ENCODE data around the gene RASGRP1. TPM values are rescaled to one million over a fixed set of nuclear protein-coding genes. Genes with fewer than 3 reads are reported as not detected.

The RASGRP1 gene
- total and polyA plus RNA-seq, 2 donors (not counting 1 experiment from before 2014, with no cell fraction given): 17.7 to 24.7 TPM

DNA sequence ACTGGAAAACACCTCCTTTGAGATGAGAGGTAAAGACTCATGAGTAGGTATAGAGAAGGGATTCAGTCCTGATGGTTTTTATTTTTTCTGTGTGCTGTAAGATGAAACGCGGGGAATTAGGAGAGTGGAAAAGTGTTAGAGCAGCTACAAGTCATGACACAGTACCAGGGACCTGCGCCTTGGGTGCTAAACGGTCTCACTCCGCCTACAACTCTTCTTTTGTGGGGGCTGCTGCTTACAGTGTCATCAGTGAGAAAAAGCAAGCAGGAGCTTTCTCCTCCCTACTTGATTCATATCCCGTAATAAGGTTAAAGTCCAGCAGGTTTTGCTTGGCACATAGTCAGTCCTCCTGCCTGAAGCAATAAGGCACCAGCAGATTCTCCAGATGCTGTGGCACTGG is 39.1 kb downstream of the RASGRP1 start:
- 98% methylated on average over 5 of the region's 6 CpGs for WGBS (ENCODE audit: insufficient coverage)
- H3K27me3 Mint-ChIP-seq: no peaks in the 10 kb centered on the region
- H2AFZ ChIP-seq (ENCODE audit: insufficient read depth, low read depth, low read length, poor library complexity, severe bottlenecking): no peak overlapping the region
- no peak overlapping the region for H3K27ac Mint-ChIP-seq
- no peak for DNase-seq
- H3K36me3 ChIP-seq (replicated peaks in 1 of 2; ENCODE audit: control extremely low read depth in 1 of 2, control insufficient read depth in 1 of 2, extremely low read depth in 1 of 2, insufficient read depth in 2 of 2, low read length in 1 of 2): peaks cover 1 to 20% of the 10 kb centered on the region in 2 experiments
- TF ChIP-seq CTCF (IDR thresholded peaks at IDR 0.05): no peak
- TF ChIP-seq EZH2 (IDR thresholded peaks at IDR 0.05; ENCODE audit: borderline replicate concordance, insufficient read depth, low read depth, low read length, poor library complexity, severe bottlenecking): no peak
- no peaks in the 10 kb centered on the region for H3K9me3 Mint-ChIP-seq (ENCODE audit: insufficient read depth)
- H3K4me3 Mint-ChIP-seq: no peak overlapping the region
- intact Hi-C loops (cut with micrococcal nuclease): no loop called here
- no peaks in the 10 kb centered on the region for H3K27me3 ChIP-seq (replicated peaks in 1 of 4; ENCODE audit: control extremely low read depth in 1 of 4, control insufficient read depth in 3 of 4, insufficient read depth in 4 of 4, low read length in 3 of 4)
- CTCF ChIA-PET: no interaction called here
- peaks cover 18% of the 10 kb centered on the region for H3K79me2 ChIP-seq (ENCODE audit: control insufficient read depth, insufficient read depth, low read length)
- POLR2A ChIA-PET: no interaction called here
- ATAC-seq (ENCODE audit: low read depth): no peak
- no peak overlapping the region for H3K4me3 ChIP-seq (ENCODE audit: control extremely low read depth in 1 of 5, extremely low read depth in 1 of 5, insufficient read depth in 1 of 5, low read depth in 2 of 5, low read length in 4 of 5)
- no peaks in the 10 kb centered on the region for H3K4me1 ChIP-seq (ENCODE audit: control insufficient read depth in 2 of 2, insufficient read depth in 2 of 2, low read length in 2 of 2)
- H3K27ac ChIP-seq (ENCODE audit: low read length in 2 of 2): no peak overlapping the region
- H3K9ac ChIP-seq (ENCODE audit: low read length): no peak overlapping the region
- no peaks in the 10 kb centered on the region for H3K9me3 ChIP-seq (ENCODE audit: control extremely low read depth in 1 of 3, control insufficient read depth in 2 of 3, insufficient read depth in 1 of 3, low read length in 2 of 3)
- H3K4me1 Mint-ChIP-seq: no peaks in the 10 kb centered on the region
- no peak overlapping the region for H3K4me2 ChIP-seq (replicated peaks; ENCODE audit: low read depth, low read length, poor library complexity, severe bottlenecking)
- peaks cover 6% of the 10 kb centered on the region for H4K20me1 ChIP-seq (ENCODE audit: control insufficient read depth, insufficient read depth, low read length, poor library complexity, severe bottlenecking)

DNA sequence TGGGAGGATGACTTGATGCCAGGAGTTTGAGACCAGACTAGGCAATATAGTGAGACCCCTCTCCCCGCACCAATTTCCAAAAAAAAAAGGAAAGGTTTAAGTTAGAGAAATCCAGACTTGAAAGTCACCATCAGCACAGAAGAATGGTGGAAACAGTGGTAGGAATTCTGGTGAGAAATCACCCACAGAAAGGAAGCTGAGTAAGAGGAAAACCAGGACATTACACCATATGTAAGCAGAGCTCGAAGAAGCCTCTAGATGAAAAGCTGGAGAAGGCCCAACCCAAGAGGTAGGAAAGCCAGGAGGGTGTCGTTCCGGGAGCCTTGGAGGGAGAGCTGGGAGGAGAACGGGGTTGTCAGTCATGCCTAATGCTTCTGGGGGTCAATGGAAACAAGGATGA is 40.5 kb downstream of the RASGRP1 start:
- Histone ChIP-seq H3K79me2 (ENCODE audit: control insufficient read depth, insufficient read depth, low read length) (peaks cover 11% of the 10 kb centered on the region), H4K20me1 (ENCODE audit: control insufficient read depth, insufficient read depth, low read length, poor library complexity, severe bottlenecking) (peaks cover 5% of the 10 kb centered on the region), H3K9me3 (ENCODE audit: control extremely low read depth in 1 of 3, control insufficient read depth in 2 of 3, insufficient read depth in 1 of 3, low read length in 2 of 3) (no peaks in the 10 kb centered on the region), H3K27ac (ENCODE audit: low read length in 2 of 2) (no peak overlapping the region), H3K4me2 (replicated peaks; ENCODE audit: low read depth, low read length, poor library complexity, severe bottlenecking) (no peak overlapping the region), H3K36me3 (replicated peaks in 1 of 2; ENCODE audit: control extremely low read depth in 1 of 2, control insufficient read depth in 1 of 2, extremely low read depth in 1 of 2, insufficient read depth in 2 of 2, low read length in 1 of 2) (peaks cover 1 to 15% of the 10 kb centered on the region in 2 experiments), H3K4me3 (ENCODE audit: control extremely low read depth in 1 of 5, extremely low read depth in 1 of 5, insufficient read depth in 1 of 5, low read depth in 2 of 5, low read length in 4 of 5) (no peak overlapping the region), H3K27me3 (replicated peaks in 1 of 4; ENCODE audit: control extremely low read depth in 1 of 4, control insufficient read depth in 3 of 4, insufficient read depth in 4 of 4, low read length in 3 of 4) (no peaks in the 10 kb centered on the region), H3K9ac (ENCODE audit: low read length) (no peak overlapping the region), H3K4me1 (ENCODE audit: control insufficient read depth in 2 of 2, insufficient read depth in 2 of 2, low read length in 2 of 2) (no peaks in the 10 kb centered on the region), H2AFZ (ENCODE audit: insufficient read depth, low read depth, low read length, poor library complexity, severe bottlenecking) (no peak overlapping the region)
- Mint-ChIP-seq H3K27ac (no peak overlapping the region), H3K4me1 (no peaks in the 10 kb centered on the region), H3K27me3 (no peaks in the 10 kb centered on the region), H3K9me3 (ENCODE audit: insufficient read depth) (no peaks in the 10 kb centered on the region), H3K4me3 (no peak overlapping the region)
- ATAC-seq (ENCODE audit: low read depth): no peak
- CTCF ChIA-PET: interaction anchor here (1.2 to 1.3 kb wide), 2 partner anchors 160 to 166 kb away, joined by 3 read pairs; no protein-coding TSS in a partner anchor
- intact Hi-C loops (cut with micrococcal nuclease): no loop called here
- 100% methylated on average over 4 of the region's 5 CpGs for WGBS (ENCODE audit: insufficient coverage)
- no peak for DNase-seq
- TF ChIP-seq EZH2 (IDR thresholded peaks at IDR 0.05; ENCODE audit: borderline replicate concordance, insufficient read depth, low read depth, low read length, poor library complexity, severe bottlenecking): no peak
- no peak for TF ChIP-seq CTCF (IDR thresholded peaks at IDR 0.05)
- POLR2A ChIA-PET: no interaction called here

Measured in B cell (primary cell).